LNCAP (cell line): ENCODE data around the gene PACSIN3.
A peak's percentile ranks its signal among the peaks of the same experiment; 100 is the strongest.

Experiments used
- CTCF ChIP-seq: fragments of 450-650 bp; IDR thresholded peaks from 2 replicates; pipeline ENCODE4 v1.5.1; 2017; ENCODE audit warnings: mild to moderate bottlenecking

Gene PACSIN3

DNA sequence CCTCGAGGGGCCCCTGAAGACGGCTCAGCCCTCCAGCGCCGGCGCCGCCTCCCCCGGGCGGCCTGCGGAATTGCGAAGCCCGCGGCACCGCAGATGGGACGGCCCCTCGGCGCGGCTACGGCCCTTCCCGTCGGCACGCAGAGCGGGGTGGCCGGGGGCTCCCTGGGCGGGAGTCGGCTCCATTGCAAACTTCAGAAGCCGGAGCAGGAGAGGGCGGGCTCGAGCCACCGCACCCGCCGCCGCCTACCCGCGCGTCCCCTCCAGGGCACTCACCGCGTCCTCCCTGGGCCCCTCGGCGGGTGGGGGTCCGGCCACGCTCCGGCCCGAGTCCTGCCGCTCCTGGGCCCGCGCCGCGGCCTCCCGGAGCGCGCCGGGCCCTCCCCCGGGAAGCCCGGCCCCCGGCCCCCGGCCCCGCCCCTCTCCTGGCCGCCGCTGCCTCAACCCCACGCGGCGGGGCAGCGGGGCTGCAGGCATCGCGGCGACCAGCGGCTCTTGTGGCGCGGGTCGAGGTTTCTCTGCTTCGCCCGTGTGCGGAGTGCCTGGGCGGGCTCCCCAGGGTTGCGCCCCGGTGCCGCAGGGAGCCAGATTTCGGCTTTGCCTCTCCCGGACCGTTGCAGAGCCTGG is at the start of gene PACSIN3:
PACSIN3 (minus strand) TSS at position 359 of the 624 bp plus-strand sequence. CDS start 3,707 bp downstream, outside the sequence.
- TF ChIP-seq CTCF = no peak

DNA sequence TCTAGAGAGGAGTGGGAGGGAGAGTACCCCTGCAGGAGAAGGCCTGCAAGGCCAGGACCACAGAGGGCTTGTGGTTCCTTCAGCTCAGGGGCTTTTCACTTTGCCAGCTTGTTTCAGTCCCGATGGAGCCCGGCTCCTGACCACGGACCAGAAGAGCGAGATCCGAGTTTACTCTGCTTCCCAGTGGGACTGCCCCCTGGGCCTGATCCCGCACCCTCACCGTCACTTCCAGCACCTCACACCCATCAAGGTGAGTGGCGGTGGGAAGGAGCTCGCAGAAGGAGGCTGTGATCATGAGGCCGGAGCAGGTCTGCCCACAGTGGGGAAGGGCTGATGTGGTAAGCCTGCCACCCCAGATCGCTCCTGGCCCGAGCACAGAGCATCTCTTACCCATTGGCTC is 48.9 kb upstream of the PACSIN3 start:
- TF ChIP-seq CTCF = no peak

DNA sequence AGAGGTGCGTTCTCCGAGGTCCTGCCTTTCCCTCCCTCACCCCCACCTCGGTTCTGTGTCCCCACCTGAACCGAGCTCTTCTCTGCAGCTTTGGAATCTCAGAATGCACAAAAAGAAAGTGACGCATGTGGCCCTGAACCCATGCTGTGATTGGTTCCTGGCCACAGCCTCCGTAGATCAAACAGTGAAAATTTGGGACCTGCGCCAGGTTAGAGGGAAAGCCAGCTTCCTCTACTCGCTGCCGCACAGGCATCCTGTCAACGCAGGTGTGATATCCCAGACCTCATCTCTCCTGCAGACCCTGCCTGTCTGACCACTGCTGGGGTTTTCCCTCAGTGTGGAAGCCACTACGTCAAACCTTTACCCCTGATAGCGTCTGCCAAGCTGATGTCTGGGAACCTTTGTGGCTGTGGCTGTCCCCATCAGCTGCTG is 48.5 kb upstream of the PACSIN3 start:
- TF ChIP-seq CTCF = no peak

DNA sequence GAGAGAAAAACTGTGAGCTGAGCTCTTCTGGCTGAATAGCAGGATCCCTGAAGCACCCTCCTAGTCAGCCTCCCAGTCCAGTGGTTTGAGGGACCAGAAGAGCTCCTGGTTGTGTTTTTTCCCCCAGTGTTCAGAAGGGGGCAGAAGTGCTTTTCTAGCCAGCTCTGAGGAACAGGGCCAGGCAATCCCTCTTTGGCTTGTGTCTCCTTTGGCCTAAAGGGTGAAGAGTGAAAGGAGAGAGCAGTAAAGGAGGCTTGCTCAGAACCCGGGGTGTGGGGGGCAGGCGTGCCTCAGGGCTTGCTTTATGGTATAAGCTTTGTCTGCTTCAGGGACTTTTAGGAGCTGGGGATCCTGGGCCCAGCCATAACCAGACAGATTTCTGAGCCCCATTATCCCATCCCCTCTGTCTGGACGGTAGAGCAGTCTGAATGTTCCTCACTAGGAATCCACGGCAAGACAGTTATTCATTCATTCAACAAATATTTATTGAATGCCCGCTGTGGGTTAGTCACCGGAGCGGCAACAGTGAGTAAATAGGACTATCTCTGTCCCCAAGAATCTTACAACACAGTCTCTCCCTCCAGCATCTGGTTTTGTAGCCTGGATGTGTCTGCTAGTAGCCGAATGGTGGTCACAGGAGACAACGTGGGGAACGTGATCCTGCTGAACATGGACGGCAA is 47.9 kb upstream of the PACSIN3 start:
- TF ChIP-seq CTCF = peak; percentile 32; the same call in 1 of the 2 replicates

DNA sequence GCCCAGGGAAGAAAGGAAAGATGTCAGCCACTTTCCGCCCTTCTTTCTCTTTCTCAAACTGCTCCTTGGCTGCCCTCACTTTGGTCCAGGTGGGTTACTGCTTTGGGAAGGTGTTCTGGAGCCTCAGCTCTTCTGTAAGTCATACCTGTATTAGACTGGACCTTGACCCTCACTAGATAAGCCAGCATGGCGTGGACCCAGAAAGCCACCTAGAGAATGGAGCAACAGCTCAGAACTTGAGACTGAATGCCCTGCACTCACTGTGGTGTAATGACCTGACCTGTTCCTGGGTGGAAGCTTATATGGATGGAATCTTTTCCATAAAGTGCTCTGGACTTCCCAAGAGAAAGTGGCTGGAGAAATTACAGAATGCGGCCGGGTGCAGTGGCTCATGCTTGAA is 46.8 kb upstream of the PACSIN3 start:
- TF ChIP-seq CTCF = no peak

GRCh38 chr11:47229161-47229560 is 42.9 kb upstream of the PACSIN3 start:
- TF ChIP-seq CTCF = no peak

DNA sequence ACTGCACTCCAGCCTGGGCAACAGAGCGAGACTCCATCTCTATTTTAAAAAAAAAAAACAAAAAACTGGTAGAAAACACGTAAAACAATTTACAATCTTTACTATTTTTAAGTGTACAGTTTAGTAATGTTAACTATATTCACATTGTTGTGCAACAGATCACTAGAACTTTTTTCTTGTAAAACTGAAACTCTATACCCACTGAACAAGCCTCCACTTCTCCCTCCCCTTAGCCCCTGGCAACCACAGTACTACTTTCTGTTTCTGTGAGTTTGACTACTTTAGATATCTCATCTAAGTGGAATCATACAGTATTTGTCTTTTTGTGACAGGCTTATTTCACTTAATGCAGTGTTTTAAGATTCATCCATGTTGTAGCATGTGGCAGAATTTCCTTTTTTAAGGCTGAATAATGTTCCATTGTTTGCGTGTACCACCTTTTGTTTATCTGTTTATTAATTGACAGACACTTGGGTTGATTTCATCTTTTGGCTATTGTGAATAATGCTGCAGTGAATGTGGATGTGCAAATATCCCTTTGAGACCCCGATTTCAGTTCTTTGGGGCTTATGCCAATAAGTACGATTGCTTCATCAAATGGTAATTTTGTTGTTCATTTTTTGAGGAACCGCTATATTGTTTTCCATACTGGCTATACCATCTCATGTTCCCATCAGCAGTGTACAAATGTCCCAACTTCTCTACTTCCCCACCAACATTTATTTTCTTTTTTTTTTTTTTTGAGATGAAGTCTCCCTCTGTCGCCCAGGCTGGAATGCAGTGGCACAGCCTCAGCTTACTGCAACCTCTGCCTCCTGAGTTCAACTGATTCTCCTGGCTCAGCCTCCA is 39.5 kb upstream of the PACSIN3 start:
- TF ChIP-seq CTCF = no peak
